ENCODE results near the gene SPECC1.

- no peak for TF ChIP-seq CTCF (conservative IDR thresholded peaks at IDR 0.05)
- TF ChIP-seq EZH2 (IDR thresholded peaks at IDR 0.05; ENCODE audit: low read depth) = no peak
These were observed 204.3 kb downstream of the SPECC1 start for GRCh38 chr17:20213449-20213848.

Measured in PC-9 (cell line).